GM19468 (cell line): ENCODE measurements around the gene SURF2.
"Not testable (repeated sequence)": the region's sequence is repeated elsewhere in the genome, so short reads cannot be mapped to it uniquely, and the experiment has no call there.

Experiments used
- ATAC-seq: cut with Tn5 transposase; IDR thresholded peaks from one replicate; pipeline ENCODE4 v1.9.1; 2021; ENCODE audit warnings: mild to moderate bottlenecking, moderate library complexity, moderate number of reproducible peaks; ENCODE audit not compliant: unreplicated experiment; ENCODE audit errors: extremely low read depth

Gene SURF2

GRCh38 chr9:133334888-133335287 is 21.5 kb upstream of the SURF2 start:
- not testable (repeated sequence) for ATAC-seq

DNA sequence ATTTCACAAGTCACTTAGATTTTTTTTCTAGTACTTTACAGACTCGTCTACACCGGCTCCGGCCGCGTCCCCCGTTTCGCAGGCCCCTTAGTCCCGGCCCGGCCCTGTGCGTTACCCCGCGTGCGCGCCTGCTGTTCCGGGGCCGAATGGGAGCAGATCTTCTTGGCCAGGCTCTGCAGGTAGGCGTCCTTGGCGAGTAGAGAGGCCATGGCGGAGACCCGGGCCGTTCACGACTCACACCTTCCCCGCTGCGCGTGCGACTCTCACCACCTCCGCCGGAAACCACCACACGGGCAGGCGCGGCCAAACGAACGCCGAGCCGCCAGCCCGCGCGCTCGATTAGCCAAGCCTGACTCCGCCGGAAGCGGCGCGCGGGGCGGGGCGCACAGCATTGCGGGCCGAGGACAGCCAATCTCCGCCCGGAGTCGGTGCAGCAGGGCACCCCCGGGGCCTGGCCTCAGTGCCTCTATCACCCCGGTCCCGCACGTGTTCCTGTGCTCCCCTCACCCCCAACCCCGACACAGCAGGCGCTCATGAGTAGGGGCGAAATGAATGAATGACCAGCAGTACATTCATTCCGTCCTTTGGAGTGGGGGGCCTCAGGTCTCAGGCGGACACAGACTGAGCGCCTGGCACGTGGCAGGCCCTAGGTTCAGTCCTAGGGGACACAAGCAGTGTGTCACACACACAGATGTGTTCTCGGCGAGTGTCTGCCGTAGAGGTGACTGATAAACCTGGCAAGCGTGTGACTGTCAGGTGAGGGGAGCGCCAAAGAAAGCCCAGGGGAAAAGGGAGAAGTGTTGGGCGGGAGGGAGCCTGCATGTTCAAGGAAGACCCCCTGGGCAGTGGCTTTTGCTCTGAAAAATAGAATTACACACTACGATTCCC is 20.2 kb upstream of the SURF2 start, which contains the start of gene SURF6:
SURF6 (minus strand) TSS at position 265 of the 888 bp plus-strand sequence; CDS start at position 209, 56 bp downstream.
- peak; percentile 69 for ATAC-seq

GRCh38 chr9:133339641-133340040 is 16.7 kb upstream of the SURF2 start:
- no peak for ATAC-seq

DNA sequence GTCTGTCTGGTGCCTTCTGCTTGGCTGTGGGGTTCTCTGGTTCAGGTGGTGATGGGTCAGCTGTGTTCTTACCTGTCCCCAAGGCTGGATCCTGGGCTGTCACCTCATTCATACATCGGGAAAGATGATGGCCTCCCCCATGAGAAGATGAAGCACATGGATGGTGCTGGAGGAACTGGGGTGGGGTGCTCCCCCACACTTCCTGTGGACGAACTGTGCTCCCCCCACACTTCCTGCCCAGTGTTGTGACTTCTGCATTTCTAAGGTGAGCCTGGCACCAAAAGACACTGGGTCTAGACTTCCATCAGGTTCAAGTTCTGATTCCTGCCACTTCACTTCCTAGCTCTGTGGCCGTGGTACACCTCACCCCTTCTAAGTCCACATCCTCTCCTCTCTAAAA is 16.1 kb upstream of the SURF2 start:
- no peak for ATAC-seq

DNA sequence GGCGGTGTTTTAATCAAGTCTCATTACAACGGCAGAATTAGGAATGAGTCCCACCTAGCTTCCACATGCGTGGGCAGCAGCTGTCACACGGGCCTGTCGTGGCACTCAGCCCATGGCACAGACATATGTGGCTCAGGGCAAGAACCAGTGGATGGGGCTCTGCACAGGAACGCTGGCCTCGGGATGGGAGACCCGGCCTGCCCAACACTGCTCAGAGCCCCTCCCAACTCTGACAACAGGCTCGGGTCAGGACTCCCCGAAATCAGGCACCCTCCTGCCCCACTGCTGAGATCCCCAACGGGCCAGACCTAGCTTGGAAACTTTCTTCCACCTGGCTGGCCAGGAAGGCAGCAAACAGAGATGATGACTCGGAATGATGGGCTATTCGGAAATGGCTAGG is 15.4 kb upstream of the SURF2 start:
- no peak for ATAC-seq

- ATAC-seq: no peak
Measured at GRCh38 chr9:133341369-133342068, 14.8 kb upstream of the SURF2 start.

DNA sequence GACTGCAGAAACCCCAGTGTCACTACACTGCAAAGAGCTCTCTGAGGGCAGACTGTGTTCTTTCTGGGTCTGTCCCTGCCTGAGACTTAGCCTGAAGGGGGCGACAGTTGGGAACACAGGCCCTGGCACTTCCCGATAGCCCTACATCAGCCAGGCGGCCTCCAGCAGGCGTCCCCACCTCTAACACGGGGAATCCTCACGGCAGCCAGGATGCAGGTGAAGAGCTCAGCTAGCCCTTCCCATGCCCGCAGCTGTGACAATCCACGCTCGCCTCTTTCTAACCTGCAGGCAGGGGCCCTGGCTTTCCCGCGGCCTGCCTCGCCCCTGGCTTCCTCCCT is 14.3 kb upstream of the SURF2 start:
- ATAC-seq: no peak

DNA sequence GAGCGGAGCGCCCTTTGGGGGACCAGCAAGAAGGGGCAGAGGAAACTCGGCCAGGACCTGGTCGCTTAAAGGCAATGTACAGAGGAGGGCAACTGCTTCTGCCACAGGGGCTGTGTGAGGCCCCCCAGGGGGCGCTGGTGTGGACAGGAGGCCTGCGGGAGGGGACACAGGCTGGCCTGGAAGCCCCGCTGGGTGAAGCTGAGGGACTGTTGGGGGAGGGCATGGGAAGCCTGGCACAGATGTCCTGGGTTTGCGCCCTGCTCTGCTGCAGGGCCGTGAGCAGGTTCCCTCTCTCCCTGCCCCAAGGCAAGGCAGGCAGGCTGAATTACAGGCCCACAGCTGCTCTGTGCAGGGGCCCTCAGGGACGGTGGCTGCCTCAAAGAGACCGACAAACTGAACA is 13.8 kb upstream of the SURF2 start:
- no peak for ATAC-seq

DNA sequence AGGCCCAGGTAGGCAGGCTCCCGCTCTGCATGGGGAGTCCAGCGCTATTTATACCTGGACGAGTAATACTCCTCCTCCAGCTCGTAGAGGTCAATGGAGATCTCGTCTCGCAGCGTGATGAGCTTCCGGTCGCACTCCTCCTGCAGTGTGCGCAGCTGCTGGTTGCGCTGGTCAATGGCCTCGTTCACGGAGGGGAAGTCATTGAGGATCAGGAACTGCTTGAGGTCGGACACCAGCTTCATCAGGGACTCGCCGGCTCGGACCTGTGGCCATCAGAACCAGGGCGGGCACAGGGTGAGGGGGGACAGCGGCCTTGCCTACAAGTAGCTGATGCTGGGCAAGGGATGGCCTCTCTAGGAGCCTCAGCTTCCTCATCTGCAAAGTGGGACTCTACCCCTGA is 12.3 kb upstream of the SURF2 start:
- no peak for ATAC-seq

DNA sequence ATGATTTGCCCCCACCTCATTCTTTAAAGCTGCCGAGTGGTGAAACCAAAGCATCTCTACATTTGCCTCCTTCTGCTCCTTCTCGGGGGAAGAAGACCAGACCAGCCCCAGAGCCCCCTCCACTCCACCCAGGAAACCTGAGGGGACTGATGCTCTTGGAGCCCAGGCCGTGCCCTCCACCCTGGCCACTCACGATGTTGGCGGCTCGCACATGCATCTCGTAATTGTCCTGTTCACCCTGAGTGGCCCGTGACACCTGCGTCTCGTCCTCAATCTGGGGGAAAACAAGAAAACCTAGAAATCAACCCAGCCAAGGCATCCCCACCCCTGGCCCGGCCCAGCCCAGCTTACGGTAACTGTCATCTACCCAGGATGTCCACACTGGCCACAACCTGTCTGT is 11.4 kb upstream of the SURF2 start:
- ATAC-seq: no peak

- no peak for ATAC-seq
Measured at GRCh38 chr9:133345596-133345995, 10.8 kb upstream of the SURF2 start.

- ATAC-seq: no peak
Measured at GRCh38 chr9:133346021-133346785, 10.1 kb upstream of the SURF2 start.

DNA sequence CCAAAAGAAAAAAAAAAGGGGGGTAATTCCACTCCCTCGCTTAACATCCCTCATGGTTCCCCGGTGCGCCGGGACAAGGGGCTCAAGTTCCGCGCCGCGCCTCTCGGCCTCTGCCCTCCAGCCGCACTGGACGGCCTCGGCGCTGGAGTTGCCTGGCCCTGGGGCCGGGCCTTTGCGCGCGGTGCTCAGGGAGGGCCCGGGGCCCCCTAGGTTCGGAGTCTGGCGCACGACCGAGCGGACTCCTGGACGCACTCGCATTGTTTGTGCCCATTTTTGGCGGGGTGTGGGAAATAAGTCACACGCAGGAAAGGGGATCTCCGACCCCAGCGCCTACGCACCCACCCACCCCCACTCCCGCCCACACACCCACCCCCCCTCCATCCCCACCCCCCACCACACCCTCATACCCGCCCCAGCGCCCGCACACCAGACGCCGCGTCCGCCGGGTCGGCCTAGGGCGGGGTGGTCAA is 8.8 kb upstream of the SURF2 start:
- ATAC-seq: no peak

DNA sequence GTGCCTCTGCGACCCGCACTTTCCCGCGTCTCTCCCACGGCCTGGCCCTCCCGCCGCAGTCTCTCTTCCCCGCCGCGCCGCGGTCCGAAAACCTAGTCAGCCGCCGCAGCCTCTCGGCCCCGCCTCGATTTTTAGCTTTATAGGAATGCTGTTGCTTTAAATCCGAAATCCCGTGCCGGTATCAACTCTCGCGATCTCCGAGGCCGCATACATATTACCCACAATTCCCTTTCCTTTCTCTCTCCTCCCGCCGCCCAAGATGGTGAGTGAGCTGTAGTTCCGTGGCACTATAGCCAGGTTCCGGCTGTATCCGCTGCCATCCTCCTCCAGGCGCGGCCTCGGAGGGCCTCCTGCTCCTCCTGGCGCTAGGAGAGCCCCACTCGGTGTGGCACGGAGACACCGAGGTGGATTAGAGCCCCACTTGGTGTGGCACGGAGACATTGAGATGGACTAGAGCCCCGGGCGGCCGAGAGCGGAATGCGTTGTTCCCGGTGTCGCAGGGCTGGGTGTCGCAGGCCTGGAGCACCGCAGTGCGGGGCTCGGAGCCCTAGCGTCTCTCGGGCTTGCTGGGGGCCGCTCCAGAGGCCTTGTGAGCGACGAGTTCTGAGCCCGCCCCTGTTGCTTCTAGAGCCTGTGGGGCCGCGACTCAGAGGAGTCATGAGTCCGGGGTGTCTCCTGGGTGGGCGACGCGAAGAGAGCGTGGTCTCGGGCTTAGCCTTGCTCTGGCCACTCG is 8.2 kb upstream of the SURF2 start, which contains the start of the genes MED22 and RPL7A:
MED22 (minus strand) TSS at position 147 of the 733 bp plus-strand sequence. CDS start 1,469 bp downstream, outside the sequence.
RPL7A (plus strand) TSS at position 234 of the 733 bp plus-strand sequence; CDS start at position 260, 26 bp downstream.
- ATAC-seq: no peak

DNA sequence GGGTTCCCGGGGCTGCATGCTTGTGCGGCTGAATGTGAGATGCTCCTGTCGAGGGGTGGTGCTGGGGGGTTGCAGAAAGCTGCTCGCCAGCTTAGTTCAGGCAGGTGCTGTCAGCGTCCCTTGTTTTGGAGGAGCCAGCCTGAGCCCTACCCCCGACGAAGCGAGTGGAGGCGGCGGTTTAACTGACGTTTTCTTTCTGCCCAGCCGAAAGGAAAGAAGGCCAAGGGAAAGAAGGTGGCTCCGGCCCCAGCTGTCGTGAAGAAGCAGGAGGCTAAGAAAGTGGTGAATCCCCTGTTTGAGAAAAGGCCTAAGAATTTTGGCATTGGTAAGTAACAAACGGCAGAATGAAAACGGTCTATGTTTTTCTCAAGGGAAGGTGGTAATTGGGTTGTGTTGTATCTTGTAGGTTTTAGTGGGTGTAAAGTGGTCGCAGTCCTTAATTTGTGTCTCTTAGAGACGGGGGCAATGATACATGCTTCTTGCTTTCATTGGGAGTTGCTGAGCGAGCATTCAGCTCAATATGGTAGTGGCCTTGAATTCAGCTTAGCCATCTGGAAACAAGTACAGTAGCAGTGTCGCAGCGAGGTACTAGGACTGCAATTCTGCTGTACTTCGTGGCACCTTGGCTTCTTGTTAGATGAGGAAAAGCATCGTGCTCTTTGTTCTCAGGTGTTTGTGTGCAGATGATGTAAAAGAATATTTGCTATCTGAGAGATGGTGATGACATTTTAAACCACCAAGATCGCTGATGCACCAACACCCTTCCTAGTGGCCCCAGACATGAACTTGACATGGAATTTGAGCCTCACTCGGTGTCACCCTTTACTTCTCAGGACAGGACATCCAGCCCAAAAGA is 7.4 kb upstream of the SURF2 start:
- ATAC-seq: no peak

DNA sequence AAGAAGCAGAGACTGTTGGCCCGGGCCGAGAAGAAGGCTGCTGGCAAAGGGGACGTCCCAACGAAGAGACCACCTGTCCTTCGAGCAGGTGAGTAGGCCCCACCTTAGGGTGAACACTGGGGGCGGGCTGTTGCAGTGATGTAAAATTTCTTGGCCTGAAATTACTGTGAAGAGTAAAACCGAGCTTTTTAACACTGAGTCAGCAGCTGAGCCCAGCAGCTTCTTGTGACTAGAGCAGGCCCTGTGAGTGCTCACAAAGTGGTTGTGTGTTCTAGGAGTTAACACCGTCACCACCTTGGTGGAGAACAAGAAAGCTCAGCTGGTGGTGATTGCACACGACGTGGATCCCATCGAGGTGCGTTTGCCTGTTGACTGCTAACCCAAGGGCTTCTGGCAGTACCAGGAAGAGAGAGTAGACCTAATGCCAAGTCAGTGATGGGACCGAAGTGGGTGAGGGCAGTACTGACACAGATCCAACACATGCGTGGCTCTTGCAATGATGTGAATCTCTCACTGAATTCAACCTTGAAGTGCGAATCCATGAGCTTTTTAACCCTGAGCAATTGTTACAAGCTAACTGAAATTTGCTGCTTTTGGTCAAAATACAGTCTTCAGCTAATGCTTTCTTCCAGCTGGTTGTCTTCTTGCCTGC is 6.3 kb upstream of the SURF2 start:
- ATAC-seq: no peak

- ATAC-seq: no peak
Measured at GRCh38 chr9:133351526-133351907, 4.8 kb upstream of the SURF2 start.

GRCh38 chr9:133351908-133352634 is 4.3 kb upstream of the SURF2 start:
- ATAC-seq: no peak
